Measurements from ENCODE around the gene HECTD4.

Gene HECTD4

DNA sequence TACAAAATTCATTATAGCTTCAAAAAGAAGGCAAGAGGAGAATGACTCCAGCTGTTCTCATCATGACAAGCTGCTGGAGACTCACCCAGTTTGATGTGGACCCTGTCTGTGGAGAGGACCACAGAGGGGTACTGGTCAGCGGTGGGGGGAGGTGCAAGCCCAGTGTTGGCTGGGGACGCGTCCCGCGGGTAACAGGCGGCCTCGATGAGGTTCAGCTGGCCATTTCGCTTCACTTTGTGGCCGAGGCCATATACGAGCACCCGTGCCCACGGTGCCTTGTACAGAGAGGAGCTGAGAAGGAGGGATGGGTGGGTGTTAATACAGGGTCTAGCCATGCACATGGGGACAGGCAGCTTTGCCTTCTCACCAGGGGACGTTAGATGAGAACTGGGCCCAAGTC lies 189.8 kb downstream of the HECTD4 start:
- Histone ChIP-seq H3K4me1 (ENCODE audit: control insufficient read depth, low read depth, low read length) (no peaks in the 10 kb centered on the region), H3K27ac (ENCODE audit: low read length) (no peak overlapping the region), H3K9ac (ENCODE audit: low read length) (no peak overlapping the region), H3K36me3 (ENCODE audit: control insufficient read depth, low read depth, low read length) (peaks cover 34% of the 10 kb centered on the region), H3K27me3 (ENCODE audit: control insufficient read depth, insufficient read depth, low read length) (no peaks in the 10 kb centered on the region), H3K4me3 (ENCODE audit: low read length) (no peak overlapping the region), H3K9me3 (ENCODE audit: control insufficient read depth, low read depth, low read length) (no peaks in the 10 kb centered on the region)

DNA sequence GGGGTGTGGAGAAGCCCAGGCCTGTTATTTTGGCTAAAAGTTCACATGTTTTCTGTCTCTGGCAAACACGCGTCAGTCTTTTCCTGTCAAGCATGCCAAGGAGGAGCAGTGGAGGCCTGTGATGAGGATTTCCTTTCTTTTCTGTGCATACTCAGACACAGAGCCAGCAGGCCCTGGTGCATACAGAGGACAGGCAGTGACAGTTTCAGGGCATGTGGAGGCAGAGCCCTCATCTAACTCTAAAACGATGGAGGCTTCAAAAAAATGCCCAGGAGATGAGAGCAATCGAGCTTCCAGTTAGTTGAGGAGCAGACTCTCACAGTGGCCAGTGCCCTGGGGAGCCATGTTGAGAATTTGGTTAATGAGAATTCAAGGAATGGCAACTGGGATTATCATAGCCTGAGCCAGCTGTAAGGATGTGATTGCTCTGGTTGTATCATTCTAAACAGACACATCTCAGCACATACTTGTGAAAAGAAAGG lies 190.3 kb downstream of the HECTD4 start:
- Histone ChIP-seq H3K27me3 (ENCODE audit: control insufficient read depth, insufficient read depth, low read length) (no peaks in the 10 kb centered on the region), H3K9ac (ENCODE audit: low read length) (no peak overlapping the region), H3K9me3 (ENCODE audit: control insufficient read depth, low read depth, low read length) (no peaks in the 10 kb centered on the region), H3K4me1 (ENCODE audit: control insufficient read depth, low read depth, low read length) (no peaks in the 10 kb centered on the region), H3K4me3 (ENCODE audit: low read length) (no peak overlapping the region), H3K27ac (ENCODE audit: low read length) (no peak overlapping the region), H3K36me3 (ENCODE audit: control insufficient read depth, low read depth, low read length) (peaks cover 34% of the 10 kb centered on the region)

DNA sequence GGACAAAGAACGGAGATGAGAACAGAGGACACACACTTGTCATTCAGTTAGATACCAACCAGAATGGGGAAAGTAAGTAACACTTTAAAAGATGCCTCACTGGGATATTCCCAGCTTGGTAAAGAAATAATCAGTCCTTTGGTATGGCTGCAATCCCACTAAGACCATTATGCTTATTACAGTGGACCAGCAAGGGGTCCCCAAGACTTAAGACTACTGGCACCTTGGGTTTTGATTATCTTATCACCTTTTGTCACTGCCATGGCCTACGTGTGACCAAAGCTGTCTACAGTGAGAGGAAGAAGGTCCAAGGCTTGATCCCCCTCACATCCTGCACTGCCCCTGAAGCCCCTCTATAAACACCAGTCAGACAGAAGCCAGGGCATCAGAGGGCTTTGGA lies 191.0 kb downstream of the HECTD4 start:
- Histone ChIP-seq H3K9ac (ENCODE audit: low read length) (no peak overlapping the region), H3K27ac (ENCODE audit: low read length) (no peak overlapping the region), H3K4me3 (ENCODE audit: low read length) (no peak overlapping the region), H3K36me3 (ENCODE audit: control insufficient read depth, low read depth, low read length) (peaks cover 34% of the 10 kb centered on the region), H3K4me1 (ENCODE audit: control insufficient read depth, low read depth, low read length) (no peaks in the 10 kb centered on the region), H3K27me3 (ENCODE audit: control insufficient read depth, insufficient read depth, low read length) (no peaks in the 10 kb centered on the region), H3K9me3 (ENCODE audit: control insufficient read depth, low read depth, low read length) (no peaks in the 10 kb centered on the region)

DNA sequence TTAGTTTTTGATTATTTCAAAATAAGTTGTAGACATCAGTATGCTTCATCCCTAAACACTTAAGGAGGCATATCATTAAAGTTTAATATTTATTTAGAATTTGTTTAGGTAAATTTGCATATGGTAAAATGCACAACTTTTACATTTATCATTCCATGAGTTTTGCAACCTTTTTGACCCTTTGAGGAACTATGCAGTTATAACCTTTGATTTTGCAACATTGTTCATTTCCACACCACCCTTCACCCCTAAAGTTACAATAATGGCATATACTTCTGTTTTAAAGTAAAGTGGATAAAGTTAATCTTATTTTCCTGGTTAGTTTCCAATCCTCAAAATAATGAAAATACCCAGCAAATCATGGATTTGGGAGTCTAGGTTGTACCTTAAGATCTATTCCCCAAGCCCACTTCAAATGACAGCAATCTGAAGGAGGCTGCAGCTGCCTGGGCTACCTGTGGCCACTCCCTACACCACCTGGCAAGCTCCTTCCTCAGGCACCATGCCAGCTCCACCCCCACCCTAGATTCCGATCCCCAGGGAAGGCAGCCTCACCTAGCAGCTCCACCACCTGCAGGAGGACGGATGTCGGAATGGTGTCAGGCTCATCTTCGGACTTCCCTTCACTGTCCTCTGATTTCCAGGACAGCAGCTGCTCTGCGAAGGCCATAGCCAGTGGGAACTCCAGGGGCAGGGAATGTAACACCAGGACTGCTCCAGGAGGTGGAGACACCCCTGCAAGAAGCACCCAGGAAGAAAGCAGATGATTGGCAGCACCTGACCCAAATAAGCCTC lies 191.8 kb downstream of the HECTD4 start:
- no peaks in the 10 kb centered on the region for H3K4me1 ChIP-seq (ENCODE audit: control insufficient read depth, low read depth, low read length)
- peaks cover 34% of the 10 kb centered on the region for H3K36me3 ChIP-seq (ENCODE audit: control insufficient read depth, low read depth, low read length)
- H3K9ac ChIP-seq (ENCODE audit: low read length) = no peak overlapping the region
- H3K27ac ChIP-seq (ENCODE audit: low read length) = no peak overlapping the region
- no peak overlapping the region for H3K4me3 ChIP-seq (ENCODE audit: low read length)
- H3K27me3 ChIP-seq (ENCODE audit: control insufficient read depth, insufficient read depth, low read length) = no peaks in the 10 kb centered on the region
- H3K9me3 ChIP-seq (ENCODE audit: control insufficient read depth, low read depth, low read length) = no peaks in the 10 kb centered on the region

DNA sequence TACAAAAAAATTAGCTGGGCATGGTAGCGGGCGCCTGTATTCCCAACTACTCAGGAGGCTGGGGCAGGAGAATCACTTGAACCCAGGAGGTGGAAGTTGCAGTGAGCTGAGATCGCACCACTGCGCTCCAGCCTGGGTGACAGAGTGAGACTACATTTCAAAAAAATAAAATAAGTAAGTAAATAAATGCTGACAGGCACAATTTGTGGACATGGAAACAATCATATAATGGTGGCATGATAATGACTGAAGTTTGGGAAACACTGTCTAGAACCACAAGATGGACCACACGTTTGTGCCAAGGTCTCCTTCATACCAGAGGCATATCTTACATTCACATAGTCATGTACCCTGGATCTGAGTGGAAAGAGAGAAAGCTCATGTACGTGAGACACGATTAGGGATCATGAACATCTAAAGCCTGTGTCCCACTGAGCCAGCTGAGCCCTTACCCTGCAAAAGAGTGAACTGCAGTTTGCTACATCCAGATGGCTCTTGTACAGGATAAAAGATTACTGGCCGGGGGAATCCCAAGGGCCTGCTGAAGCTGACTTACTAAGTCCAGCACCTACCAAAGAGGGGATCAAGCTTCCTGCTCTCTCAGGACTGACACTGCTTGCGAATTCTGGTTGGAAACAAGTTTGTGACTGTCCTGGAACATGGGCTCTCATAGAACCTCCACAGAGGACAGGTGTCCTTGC lies 194.0 kb downstream of the HECTD4 start:
- Histone ChIP-seq H3K9ac (ENCODE audit: low read length) (no peak overlapping the region), H3K36me3 (ENCODE audit: control insufficient read depth, low read depth, low read length) (peaks cover 29% of the 10 kb centered on the region), H3K27me3 (ENCODE audit: control insufficient read depth, insufficient read depth, low read length) (no peaks in the 10 kb centered on the region), H3K4me1 (ENCODE audit: control insufficient read depth, low read depth, low read length) (peaks cover 7% of the 10 kb centered on the region), H3K9me3 (ENCODE audit: control insufficient read depth, low read depth, low read length) (no peaks in the 10 kb centered on the region), H3K4me3 (ENCODE audit: low read length) (no peak overlapping the region), H3K27ac (ENCODE audit: low read length) (no peak overlapping the region)

DNA sequence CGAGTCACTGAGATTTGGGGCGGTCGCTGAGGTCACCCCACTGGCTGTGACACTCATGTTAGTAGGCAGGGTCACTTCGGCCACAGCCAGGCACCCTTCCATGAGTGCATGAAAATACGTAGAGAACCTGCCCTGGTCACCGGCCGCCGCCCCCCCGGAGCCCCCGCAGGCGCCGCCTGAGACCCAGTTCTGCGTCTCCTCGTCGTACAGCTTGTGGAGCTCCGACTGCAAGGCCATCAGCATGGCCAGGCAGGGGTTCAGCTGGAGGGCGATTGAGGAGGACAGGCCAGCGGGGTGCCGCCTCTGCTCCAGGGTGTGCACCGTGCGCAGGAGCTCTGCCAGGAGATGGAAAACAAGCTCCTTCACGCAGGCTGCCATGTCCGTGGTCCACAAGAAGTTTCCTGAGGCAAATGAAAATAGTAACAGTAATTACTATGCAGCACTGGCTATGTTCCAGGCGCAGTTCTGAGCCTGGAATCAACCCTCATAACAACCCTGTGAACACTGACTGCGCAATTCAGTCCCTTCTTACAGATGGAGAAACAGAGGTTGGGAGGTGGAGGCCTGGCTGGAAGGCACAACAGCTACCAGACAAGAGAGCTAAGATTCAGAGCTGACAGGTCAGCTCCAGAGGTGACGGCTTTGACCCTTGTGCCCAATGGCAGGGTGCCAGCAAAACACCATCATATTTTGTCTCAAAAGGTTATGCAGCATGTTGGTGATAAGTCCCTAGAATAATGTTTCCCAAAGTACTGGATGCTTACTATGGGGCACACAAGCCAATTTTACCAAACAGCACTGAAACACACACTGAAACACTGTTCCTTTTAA lies 196.9 kb downstream of the HECTD4 start:
- H3K4me3 ChIP-seq (ENCODE audit: low read length) = no peak overlapping the region
- H3K9me3 ChIP-seq (ENCODE audit: control insufficient read depth, low read depth, low read length) = no peaks in the 10 kb centered on the region
- H3K27me3 ChIP-seq (ENCODE audit: control insufficient read depth, insufficient read depth, low read length) = no peaks in the 10 kb centered on the region
- peaks cover 12% of the 10 kb centered on the region for H3K36me3 ChIP-seq (ENCODE audit: control insufficient read depth, low read depth, low read length)
- no peak overlapping the region for H3K9ac ChIP-seq (ENCODE audit: low read length)
- no peak overlapping the region for H3K27ac ChIP-seq (ENCODE audit: low read length)
- H3K4me1 ChIP-seq (ENCODE audit: control insufficient read depth, low read depth, low read length) = peaks cover 17% of the 10 kb centered on the region

DNA sequence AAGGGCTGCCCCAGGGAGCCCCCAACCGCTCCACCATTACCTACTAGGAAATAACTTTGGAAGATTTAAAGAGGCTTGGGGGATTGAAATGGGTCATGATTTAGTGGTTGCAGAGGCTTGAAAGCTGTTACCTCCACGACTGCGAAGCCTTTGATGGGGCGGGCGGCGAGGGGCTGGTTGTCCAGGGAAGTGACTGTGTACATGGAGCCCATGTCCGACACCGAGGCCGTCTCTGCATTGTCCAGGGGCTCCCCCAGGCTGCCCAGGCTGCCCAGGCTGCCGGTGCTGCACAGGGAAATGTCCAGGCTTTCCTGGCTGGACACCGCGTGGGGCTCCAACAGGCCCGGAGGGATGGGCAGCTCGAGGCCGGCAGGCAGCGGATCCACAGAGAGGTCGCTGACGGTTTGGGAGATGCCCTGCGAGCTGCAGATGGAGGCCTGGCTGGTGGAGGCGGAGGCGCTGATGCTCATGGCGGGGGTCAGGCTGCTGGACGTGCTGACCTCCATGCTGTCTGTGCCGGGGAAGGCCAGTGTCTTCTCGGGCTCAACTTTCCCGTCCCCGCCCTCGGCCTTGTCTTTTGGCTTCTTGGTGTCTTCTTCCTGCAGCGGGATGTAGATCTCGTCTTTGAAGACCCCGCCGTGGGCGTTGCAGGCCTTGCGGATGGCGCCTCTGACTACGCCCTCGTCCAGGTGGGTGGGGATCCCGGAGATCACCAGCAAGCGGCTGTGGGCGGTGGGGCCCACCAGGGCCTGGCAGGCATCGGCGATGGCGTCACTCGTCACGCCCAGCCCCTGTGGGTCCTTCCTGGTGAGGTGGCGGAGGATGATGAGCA lies 198.0 kb downstream of the HECTD4 start:
- Histone ChIP-seq H3K27ac (ENCODE audit: low read length) (no peak overlapping the region), H3K4me1 (ENCODE audit: control insufficient read depth, low read depth, low read length) (peaks cover 17% of the 10 kb centered on the region), H3K36me3 (ENCODE audit: control insufficient read depth, low read depth, low read length) (peaks cover 11% of the 10 kb centered on the region)

DNA sequence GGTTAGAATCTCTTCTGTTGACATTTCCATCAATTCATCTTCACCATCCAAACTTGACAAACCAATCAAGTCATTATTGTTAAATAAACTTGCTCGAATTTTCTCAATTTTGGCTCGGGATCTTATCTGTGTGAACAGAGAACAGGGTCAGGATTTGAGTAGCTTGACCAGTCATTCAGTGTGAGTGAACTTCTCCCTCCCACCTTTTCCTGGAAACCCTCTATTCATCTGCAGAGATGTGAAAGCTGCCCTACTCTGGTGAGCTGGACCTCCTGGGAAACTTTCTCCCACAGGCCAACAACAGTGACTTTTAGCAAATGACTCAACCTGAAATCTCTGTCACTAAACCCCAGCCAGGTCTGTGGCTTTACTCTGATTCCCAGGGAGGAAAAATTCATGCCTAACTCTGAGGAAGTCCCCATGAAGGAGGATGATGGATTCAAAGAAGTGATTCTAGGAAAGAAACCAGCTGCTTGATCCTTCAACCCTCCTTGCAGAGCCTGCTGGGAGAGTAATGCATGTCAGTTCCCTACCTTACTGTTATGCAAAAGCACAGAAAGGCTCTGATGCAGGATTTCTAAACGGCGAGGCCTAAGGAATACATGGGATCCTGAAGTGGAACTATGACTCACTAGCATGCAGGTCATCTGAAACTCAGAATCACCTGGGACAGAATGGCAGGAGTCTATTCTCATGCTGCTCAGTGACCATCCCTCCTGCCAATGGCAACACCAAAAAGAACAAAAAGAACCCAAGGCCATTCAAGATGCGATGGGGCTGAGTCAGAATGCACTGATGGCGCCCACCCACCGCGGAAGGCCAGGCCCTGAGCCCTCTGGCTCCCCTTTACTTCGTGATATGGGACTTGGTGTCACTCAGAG lies 198.8 kb downstream of the HECTD4 start:
- Histone ChIP-seq H3K27ac (ENCODE audit: low read length) (peak overlapping the region; percentile 43), H3K4me1 (ENCODE audit: control insufficient read depth, low read depth, low read length) (peaks cover 17% of the 10 kb centered on the region), H3K27me3 (ENCODE audit: control insufficient read depth, insufficient read depth, low read length) (no peaks in the 10 kb centered on the region), H3K9ac (ENCODE audit: low read length) (no peak overlapping the region), H3K4me3 (ENCODE audit: low read length) (no peak overlapping the region), H3K9me3 (ENCODE audit: control insufficient read depth, low read depth, low read length) (no peaks in the 10 kb centered on the region), H3K36me3 (ENCODE audit: control insufficient read depth, low read depth, low read length) (peaks cover 5% of the 10 kb centered on the region)

More for the DNA sequence above, 198.0 kb downstream of the HECTD4 start:
- H3K27me3 ChIP-seq (ENCODE audit: control insufficient read depth, insufficient read depth, low read length) = no peaks in the 10 kb centered on the region
- no peaks in the 10 kb centered on the region for H3K9me3 ChIP-seq (ENCODE audit: control insufficient read depth, low read depth, low read length)
- H3K4me3 ChIP-seq (ENCODE audit: low read length) = no peak overlapping the region
- no peak overlapping the region for H3K9ac ChIP-seq (ENCODE audit: low read length)

DNA sequence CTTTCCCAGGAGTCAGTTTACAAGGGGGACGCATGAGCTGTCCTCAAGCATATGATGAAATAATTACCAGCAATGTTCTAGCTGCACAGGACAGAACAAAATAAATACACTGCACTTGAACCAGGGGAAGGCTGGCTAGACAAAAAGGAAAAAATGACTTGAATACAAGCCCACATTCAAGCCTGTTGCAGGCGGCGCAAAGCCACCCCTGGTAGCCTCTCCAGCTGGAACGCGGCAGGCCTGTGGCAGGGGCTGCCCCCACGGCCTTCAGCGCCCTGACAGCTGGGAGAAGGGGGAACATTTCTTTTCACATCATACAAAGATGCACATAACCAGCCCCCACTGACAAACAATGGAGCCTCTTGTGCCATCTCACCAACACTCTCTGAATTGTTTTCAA lies 199.7 kb downstream of the HECTD4 start:
- no peaks in the 10 kb centered on the region for H3K9me3 ChIP-seq (ENCODE audit: control insufficient read depth, low read depth, low read length)
- H3K36me3 ChIP-seq (ENCODE audit: control insufficient read depth, low read depth, low read length) = peaks cover 5% of the 10 kb centered on the region
- H3K4me3 ChIP-seq (ENCODE audit: low read length) = no peak overlapping the region
- H3K4me1 ChIP-seq (ENCODE audit: control insufficient read depth, low read depth, low read length) = peaks cover 17% of the 10 kb centered on the region
- no peak overlapping the region for H3K9ac ChIP-seq (ENCODE audit: low read length)
- no peaks in the 10 kb centered on the region for H3K27me3 ChIP-seq (ENCODE audit: control insufficient read depth, insufficient read depth, low read length)
- no peak overlapping the region for H3K27ac ChIP-seq (ENCODE audit: low read length)

DNA sequence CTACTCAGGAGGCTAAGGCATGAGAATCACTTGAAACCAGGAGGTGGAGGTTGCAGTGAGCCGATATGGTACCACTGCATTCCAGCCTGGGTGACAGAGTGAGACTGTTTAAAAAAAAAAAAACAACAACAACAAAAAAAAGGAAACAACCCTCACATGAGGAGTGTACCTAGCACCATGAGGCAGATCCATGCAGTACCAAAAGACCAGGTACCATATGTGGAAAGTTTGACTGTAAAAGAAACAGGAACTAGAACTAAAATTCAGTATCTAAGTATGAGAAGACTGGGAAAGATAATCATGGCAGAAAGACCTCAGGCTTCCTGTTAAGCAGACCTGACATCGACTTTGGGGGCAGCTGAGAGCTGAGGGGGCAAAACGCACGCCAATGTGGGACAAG lies 201.8 kb downstream of the HECTD4 start:
- Histone ChIP-seq H3K36me3 (ENCODE audit: control insufficient read depth, low read depth, low read length) (peaks cover 12% of the 10 kb centered on the region), H3K27me3 (ENCODE audit: control insufficient read depth, insufficient read depth, low read length) (no peaks in the 10 kb centered on the region), H3K9ac (ENCODE audit: low read length) (no peak overlapping the region), H3K9me3 (ENCODE audit: control insufficient read depth, low read depth, low read length) (no peaks in the 10 kb centered on the region), H3K4me3 (ENCODE audit: low read length) (no peak overlapping the region), H3K27ac (ENCODE audit: low read length) (no peak overlapping the region), H3K4me1 (ENCODE audit: control insufficient read depth, low read depth, low read length) (peaks cover 17% of the 10 kb centered on the region)
